CD14-positive monocyte (primary cell): ENCODE measurements around the gene KIAA1755. TPM values are rescaled to one million over a fixed set of nuclear protein-coding genes. Genes with fewer than 3 reads are reported as not detected.
A peak's percentile ranks its signal among the peaks of the same experiment; 100 is the strongest.
"Not testable (repeated sequence)": the region's sequence is repeated elsewhere in the genome, so short reads cannot be mapped to it uniquely, and the experiment has no call there.

ENCODE experiments used
- DNase-seq, 3 donors: peaks; one replicate each; pipeline ENCODE4 v3.0.0-alpha.2; 2011 to 2022
- H2AFZ ChIP-seq: 2 replicates; pipeline ENCODE4 v1.6.0; 2012; ENCODE audit warnings: mild to moderate bottlenecking, low read depth, low read length, inconsistent platforms; ENCODE audit not compliant: insufficient read depth, poor library complexity, severe bottlenecking
- H3K27ac ChIP-seq, 2 donors: 1 replicate in 1 of 2; 2 replicates in 1 of 2; pipeline ENCODE4 v1.5.1; 2012 to 2013; ENCODE audit warnings: low read length in 2 of 2, control low read depth in 1 of 2, inconsistent platforms in 1 of 2, low read depth in 1 of 2, mild to moderate bottlenecking in 1 of 2
- H3K27me3 ChIP-seq, 2 donors: one replicate each; pipeline versions ENCODE4 v1.6.0 to v1.6.1; 2011 to 2013; ENCODE audit warnings: low read length in 2 of 2; ENCODE audit not compliant: control insufficient read depth in 2 of 2, insufficient read depth in 2 of 2
- H3K36me3 ChIP-seq, 2 donors: replicated peaks in 1 of 2; 1 replicate in 1 of 2; 2 replicates in 1 of 2; pipeline versions ENCODE4 v1.5.1 to v1.6.1; 2012 to 2013; ENCODE audit warnings: low read length in 2 of 2, control low read depth in 1 of 2, inconsistent platforms in 1 of 2, mild to moderate bottlenecking in 1 of 2; ENCODE audit not compliant: insufficient read depth in 2 of 2, control insufficient read depth in 1 of 2
- H3K4me1 ChIP-seq, 2 donors: 1 replicate in 1 of 2; 2 replicates in 1 of 2; pipeline versions ENCODE4 v1.5.1 to v1.6.1; 2012 to 2013; ENCODE audit warnings: low read length in 2 of 2, control low read depth in 1 of 2, inconsistent platforms in 1 of 2, mild to moderate bottlenecking in 1 of 2, moderate library complexity in 1 of 2; ENCODE audit not compliant: insufficient read depth in 2 of 2, control insufficient read depth in 1 of 2
- H3K4me2 ChIP-seq: replicated peaks from 2 replicates; pipeline ENCODE3; 2012; ENCODE audit warnings: low read length, moderate library complexity, mild to moderate bottlenecking; ENCODE audit not compliant: poor library complexity, severe bottlenecking; ENCODE audit errors: extremely low read depth
- H3K4me3 ChIP-seq, 3 experiments: fragments of 200-600 bp in 1 of 3; sonication (generic) in 1 of 3; replicated peaks in 1 of 3; 1 replicate in 2 of 3; 2 replicates in 1 of 3; pipeline ENCODE4 v1.5.1; 2011 to 2013; ENCODE audit warnings: low read length in 3 of 3, mild to moderate bottlenecking in 3 of 3, control low read depth in 2 of 3, low read depth in 2 of 3, inconsistent platforms in 1 of 3, moderate library complexity in 1 of 3
- H3K79me2 ChIP-seq: 2 replicates; pipeline ENCODE4 v1.6.0; 2012; ENCODE audit warnings: mild to moderate bottlenecking, control low read depth, inconsistent platforms, low read length, moderate library complexity; ENCODE audit not compliant: insufficient read depth
- H3K9ac ChIP-seq: 2 replicates; pipeline ENCODE4 v1.6.0; 2017; ENCODE audit warnings: low read length, mild to moderate bottlenecking; ENCODE audit not compliant: insufficient read depth, poor library complexity, severe bottlenecking
- H3K9me3 ChIP-seq, 2 donors: replicated peaks in 1 of 2; 1 replicate in 1 of 2; 2 replicates in 1 of 2; pipeline versions ENCODE4 v1.5.1 to v1.6.1; 2012 to 2013; ENCODE audit warnings: low read length in 2 of 2, control low read depth in 1 of 2; ENCODE audit not compliant: control insufficient read depth in 1 of 2, insufficient read depth in 1 of 2
- H4K20me1 ChIP-seq: 2 replicates; pipeline ENCODE4 v1.6.0; 2012; ENCODE audit warnings: mild to moderate bottlenecking, low read length, control low read depth, moderate library complexity; ENCODE audit not compliant: insufficient read depth
- H3K27ac Mint-ChIP-seq, 7 donors: one replicate each; pipeline ENCODE4 v1.8.0; 2020; ENCODE audit warnings: mild to moderate bottlenecking in 7 of 7, mixed read lengths in 7 of 7, moderate library complexity in 6 of 7, inconsistent platforms in 2 of 7
- H3K27me3 Mint-ChIP-seq, 3 donors: one replicate each; pipeline ENCODE4 v1.8.0; 2021 to 2022; ENCODE audit warnings: low read depth in 3 of 3, mild to moderate bottlenecking in 3 of 3, mixed read lengths in 3 of 3, moderate library complexity in 3 of 3, inconsistent platforms in 1 of 3
- H3K36me3 Mint-ChIP-seq, 2 donors: one replicate each; pipeline ENCODE4 v1.8.0; 2020; ENCODE audit warnings: mixed read lengths in 2 of 2, inconsistent platforms in 1 of 2, mild to moderate bottlenecking in 1 of 2
- H3K4me1 Mint-ChIP-seq: one replicate; pipeline ENCODE4 v1.8.0; 2020; ENCODE audit warnings: mild to moderate bottlenecking, mixed read lengths
- H3K4me3 Mint-ChIP-seq, 2 donors: one replicate each; pipeline ENCODE4 v1.8.0; 2020; ENCODE audit warnings: mild to moderate bottlenecking in 2 of 2, mixed read lengths in 2 of 2, moderate library complexity in 1 of 2
- H3K9me3 Mint-ChIP-seq, 7 donors: one replicate each; pipeline ENCODE4 v1.8.0; 2020 to 2022; ENCODE audit warnings: mixed read lengths in 7 of 7, mild to moderate bottlenecking in 6 of 7, moderate library complexity in 6 of 7, inconsistent platforms in 2 of 7
- CTCF ChIP-seq: fragments of 200-600 bp; IDR thresholded peaks from one replicate; pipeline ENCODE4 v1.8.0; 2022; ENCODE audit warnings: antibody characterized with exemption, mild to moderate bottlenecking
- WGBS: methylation state at CpG from one replicate; pipeline ENCODE4 v1.1.5; 2013; ENCODE audit warnings: missing lambda C conversion rate; ENCODE audit not compliant: insufficient coverage; 5-methylcytosine and 5-hydroxymethylcytosine counted together
- intact Hi-C, 2 donors: fragments of 100-400 bp; cut with micrococcal nuclease; formaldehyde crosslinking; loops; one replicate each; pipeline versions ENCODE4 v1.15.0 to v1.15.1; 2023
- polyA plus RNA-seq, 3 donors: library from polyadenylated mRNA; depleted of rRNA in 1 of 3; unstranded in 2 of 3; stranded (reverse) in 1 of 3; fragments of 300-500 nt in 2 of 3; fragments of >200 nt in 1 of 3; fragmentation: Illumina TruSeq in 2 of 3; gene quantifications; 1 replicate in 2 of 3; 2 replicates in 1 of 3; pipeline ENCODE4 v1.2.3, GENCODE V29; 2012 to 2021

Gene KIAA1755
- polyA plus RNA-seq, 3 donors: not detected

GRCh38 chr20:38286586-38287531, 26.3 kb upstream of the KIAA1755 start:
- H3K36me3 Mint-ChIP-seq: peaks cover 5 to 10% of the 10 kb centered on the region in 2 donors
- no peak for DNase-seq
- Histone ChIP-seq H3K9me3 (peaks cover 0 to 8% of the 10 kb centered on the region in 2 donors), H3K27me3 (no peaks in the 10 kb centered on the region), H3K4me1 (peaks cover 42 to 47% of the 10 kb centered on the region in 2 donors), H3K36me3 (no peaks in the 10 kb centered on the region), H3K79me2 (no peaks in the 10 kb centered on the region), H3K4me3 (no peak overlapping the region), H4K20me1 (no peaks in the 10 kb centered on the region), H3K4me2 (peak overlapping the region; percentile 22), H3K9ac (no peak overlapping the region), H3K27ac (peak overlapping the region in 1 of 2 donors; percentile 70), H2AFZ (no peak overlapping the region)
- no peak for TF ChIP-seq CTCF
- H3K4me1 Mint-ChIP-seq: peaks cover 44% of the 10 kb centered on the region
- intact Hi-C loops: no loop called here
- H3K9me3 Mint-ChIP-seq: peaks cover 5 to 17% (median 8%) of the 10 kb centered on the region in 7 donors
- WGBS: 52% methylated on average over 13 of the region's 16 CpGs
- peak overlapping the region in 5 of 7 donors; percentile 66 to 93 (median 81) for H3K27ac Mint-ChIP-seq
- peak overlapping the region in 1 of 2 donors; percentile 74 for H3K4me3 Mint-ChIP-seq
- H3K27me3 Mint-ChIP-seq: peaks cover 3 to 6% (median 3%) of the 10 kb centered on the region in 3 donors

- WGBS: 100% methylated on average over 2 of the region's 5 CpGs
- H3K36me3 Mint-ChIP-seq: peaks cover 5 to 10% of the 10 kb centered on the region in 2 donors
- no peak overlapping the region for H3K4me2 ChIP-seq
- H4K20me1 ChIP-seq: no peaks in the 10 kb centered on the region
- H3K9me3 Mint-ChIP-seq: peaks cover 10 to 17% (median 11%) of the 10 kb centered on the region in 7 donors
- no peak overlapping the region for H3K27ac ChIP-seq
- no peak overlapping the region for H2AFZ ChIP-seq
- H3K4me1 ChIP-seq: peaks cover 27 to 31% of the 10 kb centered on the region in 2 donors
- H3K4me1 Mint-ChIP-seq: peaks cover 36% of the 10 kb centered on the region
- H3K27ac Mint-ChIP-seq: no peak overlapping the region
- no peaks in the 10 kb centered on the region for H3K27me3 ChIP-seq
- peaks cover 0 to 15% of the 10 kb centered on the region in 2 donors for H3K9me3 ChIP-seq
- H3K36me3 ChIP-seq: no peaks in the 10 kb centered on the region
- H3K4me3 Mint-ChIP-seq: no peak overlapping the region
- H3K79me2 ChIP-seq: no peaks in the 10 kb centered on the region
- no peak for TF ChIP-seq CTCF
- H3K4me3 ChIP-seq: no peak overlapping the region
- DNase-seq: no peak
- no peak overlapping the region for H3K9ac ChIP-seq
- peaks cover 3 to 6% (median 3%) of the 10 kb centered on the region in 3 donors for H3K27me3 Mint-ChIP-seq
- intact Hi-C loops: no loop called here
Measured at GRCh38 chr20:38284893-38285444, 24.4 kb upstream of the KIAA1755 start.

- DNase-seq, H3K79me2 ChIP-seq, H3K27ac ChIP-seq, H3K36me3 ChIP-seq, H4K20me1 ChIP-seq, H3K27me3 ChIP-seq, H3K4me3 Mint-ChIP-seq, H3K27me3 Mint-ChIP-seq, H3K4me3 ChIP-seq, H2AFZ ChIP-seq, H3K4me2 ChIP-seq, H3K9ac ChIP-seq, intact Hi-C loops: not testable (repeated sequence)
- Mint-ChIP-seq H3K4me1 (peaks cover 40% of the 10 kb centered on the region), H3K36me3 (peaks cover 8 to 10% of the 10 kb centered on the region in 2 donors), H3K27ac (peak overlapping the region in 1 of 7 donors; percentile 62), H3K9me3 (peaks cover 10 to 19% (median 12%) of the 10 kb centered on the region in 7 donors)
- WGBS: 100% methylated on average over 2 of the region's 7 CpGs
- H3K4me1 ChIP-seq: peaks cover 27 to 29% of the 10 kb centered on the region in 2 donors
- peaks cover 0 to 15% of the 10 kb centered on the region in 2 donors for H3K9me3 ChIP-seq
Measured at GRCh38 chr20:38284066-38284650, 23.6 kb upstream of the KIAA1755 start.
